22Rv1 (cell line): ENCODE measurements around the gene PCCA.
"Not testable (repeated sequence)": the region's sequence is repeated elsewhere in the genome, so short reads cannot be mapped to it uniquely, and the experiment has no call there.

Source experiments
- H3K27ac ChIP-seq: fragments of 450-650 bp; 2 replicates; pipeline ENCODE4 v1.5.1; 2017
- ZFX ChIP-seq: fragments of 450-650 bp; IDR thresholded peaks from 2 replicates; pipeline ENCODE4 v1.6.1; 2017; ENCODE audit warnings: antibody characterized with exemption, borderline replicate concordance
- TF ChIP-seq, protein P1 (sequence below): fragments of 450-650 bp; IDR thresholded peaks from 2 replicates; pipeline ENCODE4 v1.5.1; 2017; ENCODE audit warnings: mild to moderate bottlenecking

Gene PCCA

DNA sequence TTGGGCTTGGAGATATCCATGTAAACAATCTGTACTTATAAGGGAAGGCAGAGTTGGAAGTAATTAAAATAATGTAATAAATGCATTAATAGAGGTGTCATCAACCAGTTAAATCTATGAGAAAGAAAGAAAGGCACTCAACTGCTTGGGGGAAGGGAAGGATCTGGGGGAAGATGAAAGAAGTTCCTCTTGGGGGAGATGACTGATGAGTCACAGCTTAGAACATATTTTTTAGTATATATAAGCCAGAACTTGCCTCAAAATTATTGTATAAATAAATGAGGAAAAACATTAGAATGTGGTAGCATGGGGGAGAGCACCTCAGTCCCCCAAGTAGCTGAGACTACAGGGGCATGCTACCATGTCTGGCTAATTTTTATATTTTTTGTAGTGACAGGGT lies 293.9 kb downstream of the PCCA start:
- H3K27ac ChIP-seq: no peak overlapping the region
- TF ChIP-seq ZFX: no peak
- TF ChIP-seq, protein P1, sequence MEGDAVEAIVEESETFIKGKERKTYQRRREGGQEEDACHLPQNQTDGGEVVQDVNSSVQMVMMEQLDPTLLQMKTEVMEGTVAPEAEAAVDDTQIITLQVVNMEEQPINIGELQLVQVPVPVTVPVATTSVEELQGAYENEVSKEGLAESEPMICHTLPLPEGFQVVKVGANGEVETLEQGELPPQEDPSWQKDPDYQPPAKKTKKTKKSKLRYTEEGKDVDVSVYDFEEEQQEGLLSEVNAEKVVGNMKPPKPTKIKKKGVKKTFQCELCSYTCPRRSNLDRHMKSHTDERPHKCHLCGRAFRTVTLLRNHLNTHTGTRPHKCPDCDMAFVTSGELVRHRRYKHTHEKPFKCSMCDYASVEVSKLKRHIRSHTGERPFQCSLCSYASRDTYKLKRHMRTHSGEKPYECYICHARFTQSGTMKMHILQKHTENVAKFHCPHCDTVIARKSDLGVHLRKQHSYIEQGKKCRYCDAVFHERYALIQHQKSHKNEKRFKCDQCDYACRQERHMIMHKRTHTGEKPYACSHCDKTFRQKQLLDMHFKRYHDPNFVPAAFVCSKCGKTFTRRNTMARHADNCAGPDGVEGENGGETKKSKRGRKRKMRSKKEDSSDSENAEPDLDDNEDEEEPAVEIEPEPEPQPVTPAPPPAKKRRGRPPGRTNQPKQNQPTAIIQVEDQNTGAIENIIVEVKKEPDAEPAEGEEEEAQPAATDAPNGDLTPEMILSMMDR: no peak

- TF ChIP-seq ZFX: no peak
- no peak overlapping the region for H3K27ac ChIP-seq
These were observed 298.5 kb downstream of the PCCA start for GRCh38 chr13:100387416-100387815.

- not testable (repeated sequence) for H3K27ac ChIP-seq
These were observed 299.3 kb downstream of the PCCA start for GRCh38 chr13:100388150-100388549.

- no peak overlapping the region for H3K27ac ChIP-seq
- TF ChIP-seq, protein P1: no peak
- TF ChIP-seq ZFX: no peak
These were observed 300.0 kb downstream of the PCCA start for GRCh38 chr13:100388923-100389322.

- TF ChIP-seq, protein P1: no peak
- TF ChIP-seq ZFX: no peak
- H3K27ac ChIP-seq: no peak overlapping the region
These were observed 300.7 kb downstream of the PCCA start for GRCh38 chr13:100389617-100390016.

- no peak for TF ChIP-seq ZFX
- TF ChIP-seq, protein P1: no peak
- H3K27ac ChIP-seq: peak overlapping the region; percentile 32
These were observed 304.1 kb downstream of the PCCA start for GRCh38 chr13:100392709-100393630.

DNA sequence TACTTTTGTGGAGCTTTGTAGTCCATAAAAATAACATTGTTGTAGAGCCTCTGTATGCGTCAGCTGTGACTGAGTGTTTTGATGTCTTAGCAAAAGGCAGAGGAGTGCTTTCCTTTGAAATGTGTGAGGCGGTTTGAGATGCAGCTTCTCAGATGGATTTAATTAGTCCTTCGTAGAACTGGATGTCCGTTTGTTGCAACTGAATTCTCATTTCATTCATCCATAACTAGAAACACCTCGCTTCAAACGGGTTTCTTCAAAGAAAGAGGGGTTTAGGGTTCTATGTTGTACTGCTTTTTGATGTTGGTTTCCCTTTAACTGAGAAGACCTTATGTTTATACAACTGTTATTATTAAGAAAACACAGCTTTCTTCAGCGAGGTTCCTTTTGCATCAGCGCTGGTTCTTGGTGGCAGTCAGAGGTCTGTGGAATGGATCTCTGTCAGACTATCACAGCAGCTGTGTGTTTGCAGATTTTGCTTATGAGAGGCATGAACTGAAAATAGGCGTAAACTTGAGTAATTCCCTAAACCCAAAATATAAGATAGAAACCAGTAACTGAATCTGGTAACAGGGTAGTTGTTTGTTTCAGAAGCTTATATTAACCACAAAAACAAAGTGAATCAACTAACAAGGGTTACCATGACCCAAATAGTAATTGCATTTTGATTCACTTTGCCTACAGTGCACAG lies 305.3 kb downstream of the PCCA start:
- no peak overlapping the region for H3K27ac ChIP-seq
- no peak for TF ChIP-seq ZFX
- TF ChIP-seq, protein P1: no peak

DNA sequence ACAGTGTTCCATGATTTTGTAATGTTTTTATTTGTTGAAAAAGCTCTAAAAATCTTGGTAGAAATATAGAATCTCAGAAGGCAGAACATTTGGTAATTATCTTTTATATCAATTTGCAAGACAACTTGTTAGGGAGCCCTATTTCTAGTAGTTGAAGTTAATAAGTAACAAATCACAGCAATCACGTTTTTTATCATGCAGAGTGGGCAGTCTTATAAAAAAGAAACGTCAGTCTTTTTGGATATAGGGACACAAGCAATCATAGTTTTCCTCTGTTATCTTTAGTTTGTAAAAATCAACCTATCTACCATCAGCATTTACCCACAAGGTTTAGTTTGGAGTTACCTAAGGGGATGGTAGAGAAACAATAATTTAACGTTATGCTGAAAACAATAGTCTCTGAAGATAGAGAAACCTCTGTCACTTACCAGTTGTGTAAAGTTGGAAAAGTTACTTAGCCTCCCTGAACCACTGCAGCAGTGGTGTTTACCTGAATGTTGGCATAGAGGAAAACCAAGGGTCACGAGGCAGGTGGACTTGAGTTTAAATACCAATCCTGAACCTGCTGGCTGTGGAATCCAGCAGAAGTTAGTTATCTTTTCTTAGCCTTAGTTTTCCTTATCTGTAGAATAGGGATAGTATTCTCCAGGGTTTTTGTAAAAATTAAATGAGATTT lies 306.9 kb downstream of the PCCA start:
- no peak for TF ChIP-seq ZFX
- TF ChIP-seq, protein P1: no peak
- no peak overlapping the region for H3K27ac ChIP-seq
